Keratinocyte (primary cell): ENCODE results near the gene HTR2B. TPM values are rescaled to one million over a fixed set of nuclear protein-coding genes. Genes with fewer than 3 reads are reported as not detected.

Experiments used
- DNase-seq: peaks from one replicate; pipeline ENCODE4 v3.0.0-alpha.2; 2011; ENCODE audit warnings: low read depth, missing footprints, low spot score
- FAIRE-seq: peaks from 2 replicates; lab custom pipeline; 2011; peaks lifted over from hg19 to GRCh38; lab: Jason Lieb, UNC
- H2AFZ ChIP-seq: 2 replicates; pipeline ENCODE4 v1.6.0; 2012; ENCODE audit warnings: low read length, control low read depth, inconsistent platforms; ENCODE audit not compliant: control insufficient read depth
- H3K27ac ChIP-seq: 2 replicates; pipeline ENCODE4 v1.5.1; 2011; ENCODE audit warnings: low read length; ENCODE audit not compliant: control insufficient read depth, insufficient read depth
- H3K27me3 ChIP-seq: 3 replicates; pipeline ENCODE4 v1.6.0; 2011; ENCODE audit warnings: low read length; ENCODE audit not compliant: control insufficient read depth, insufficient read depth; ENCODE audit errors: extremely low read depth
- H3K36me3 ChIP-seq, 2 experiments: 2 replicates in 1 of 2; 3 replicates in 1 of 2; pipeline ENCODE4 v1.5.1; 2011; ENCODE audit warnings: low read length in 2 of 2, mild to moderate bottlenecking in 1 of 2; ENCODE audit not compliant: control insufficient read depth in 2 of 2, insufficient read depth in 2 of 2; ENCODE audit errors: extremely low read depth in 1 of 2
- H3K4me1 ChIP-seq: 3 replicates; pipeline ENCODE4 v1.5.1; 2011; ENCODE audit warnings: low read length; ENCODE audit not compliant: control insufficient read depth, insufficient read depth; ENCODE audit errors: extremely low read depth
- H3K4me2 ChIP-seq: 3 replicates; pipeline ENCODE4 v1.6.0; 2011; ENCODE audit warnings: low read depth, low read length; ENCODE audit not compliant: control insufficient read depth, insufficient read depth; ENCODE audit errors: extremely low read depth
- H3K4me3 ChIP-seq, 3 experiments: fragments of 200-600 bp in 1 of 3; sonication (generic) in 1 of 3; 2 replicates in 2 of 3; 3 replicates in 1 of 3; pipeline ENCODE4 v1.5.1; 2011 to 2016; ENCODE audit warnings: low read length in 3 of 3, mild to moderate bottlenecking in 3 of 3, control low read depth in 2 of 3, inconsistent platforms in 1 of 3, low read depth in 1 of 3, mixed read lengths in 1 of 3, mixed run types in 1 of 3, moderate library complexity in 1 of 3; ENCODE audit not compliant: control insufficient read depth in 2 of 3, insufficient read depth in 2 of 3; ENCODE audit errors: extremely low read depth in 1 of 3
- H3K79me2 ChIP-seq: 2 replicates; pipeline ENCODE4 v1.6.0; 2012; ENCODE audit warnings: low read length; ENCODE audit not compliant: control insufficient read depth, insufficient read depth
- H3K9ac ChIP-seq: 3 replicates; pipeline ENCODE4 v1.6.0; 2011; ENCODE audit warnings: low read length; ENCODE audit not compliant: control insufficient read depth, insufficient read depth; ENCODE audit errors: extremely low read depth
- H3K9me1 ChIP-seq: 3 replicates; pipeline ENCODE4 v1.6.0; 2011; ENCODE audit warnings: low read length; ENCODE audit not compliant: control insufficient read depth, insufficient read depth; ENCODE audit errors: extremely low read depth
- H3K9me3 ChIP-seq: 2 replicates; pipeline ENCODE4 v1.5.1; 2012; ENCODE audit warnings: low read depth, low read length; ENCODE audit not compliant: control insufficient read depth
- H4K20me1 ChIP-seq: 3 replicates; pipeline ENCODE4 v1.6.0; 2011; ENCODE audit warnings: low read length; ENCODE audit not compliant: control insufficient read depth, insufficient read depth; ENCODE audit errors: extremely low read depth
- EZH2 ChIP-seq: IDR thresholded peaks from one replicate; pipeline ENCODE4 v1.6.1; 2012; ENCODE audit warnings: inconsistent platforms, mild to moderate bottlenecking, low read length, moderate library complexity
- dilution Hi-C: fragments of 300-500 bp; cut with MboI; formaldehyde crosslinking; loops from one replicate; pipeline ENCODE4 v1.7.0; 2020; ENCODE audit warnings: low sequenced_read_pairs; ENCODE audit not compliant: extremely low pct_ligation_motif_present
- polyA minus RNA-seq, 3 experiments: library from RNA; depleted of rRNA, polyadenylated mRNA; stranded (reverse); fragments of >200 nt; gene quantifications; 1 replicate in 1 of 3; 2 replicates in 1 of 3; 3 replicates in 1 of 3; pipeline ENCODE4 v1.2.3, GENCODE V29; 2011
- polyA plus RNA-seq, 5 experiments: library from polyadenylated mRNA; depleted of rRNA in 3 of 5; stranded (reverse) in 3 of 5; stranded (forward) in 1 of 5; unstranded in 1 of 5; fragments of >200 nt; gene quantifications; 1 replicate in 1 of 5; 2 replicates in 3 of 5; 3 replicates in 1 of 5; pipeline versions ENCODE4 v1.2.1 to v1.2.3, GENCODE V29; 2011 to 2012; ENCODE audit warnings: missing spikeins in 2 of 5, low read depth in 1 of 5, low replicate concordance in 1 of 5
- TF ChIP-seq, protein P1 (sequence below), 3 experiments: IDR thresholded peaks in 1 of 3; conservative IDR thresholded peaks in 1 of 3; optimal IDR thresholded peaks in 1 of 3; 2 replicates in 2 of 3; 3 replicates in 1 of 3; pipeline versions ENCODE3 to v1.5.1; 2011; ENCODE audit warnings: low read length in 3 of 3, mild to moderate bottlenecking in 3 of 3, moderate library complexity in 2 of 3, control low read depth in 1 of 3, inconsistent platforms in 1 of 3; ENCODE audit not compliant: insufficient read depth in 2 of 3; ENCODE audit errors: extremely low read depth in 1 of 3

HTR2B gene
- polyA plus RNA-seq (not detected in 3 replicates), polyA minus RNA-seq (not detected in 3 replicates)
- polyA plus RNA-seq (2011; ENCODE audit: low read depth), result not detected
- not detected in 2 replicates for polyA plus RNA-seq (2011; cell fraction: cytosol; rRNA removed)
- polyA plus RNA-seq (2011; cell fraction: nucleus; rRNA removed), result not detected in 2 replicates
- 0.08 TPM in 1 of 2 replicates, not detected in the other for polyA plus RNA-seq (2012; ENCODE audit: low replicate concordance)
- not detected for polyA minus RNA-seq (2011; cell fraction: cytosol; rRNA and poly(A)+ RNA removed)
- polyA minus RNA-seq (2011; cell fraction: nucleus; rRNA and poly(A)+ RNA removed), result not detected in 2 replicates

GRCh38 chr2:231124838-231125568 lies at the start of gene HTR2B:
Gene HTR2B (minus strand): TSS chr2:231125042. CDS start chr2:231123764, 1,278 bp downstream.
- no peaks in the 10 kb centered on the region for H3K9me3 ChIP-seq
- H3K4me3 ChIP-seq, result no peak within 1 kb of the TSS
- FAIRE-seq (no peak), DNase-seq (no peak)
- H3K79me2 ChIP-seq, result peaks cover 2% of the 10 kb centered on the region
- no peak within 1 kb of the TSS for H3K4me2 ChIP-seq
- H3K4me1 ChIP-seq, result peaks cover 7% of the 10 kb centered on the region
- no peak within 1 kb of the TSS for H2AFZ ChIP-seq
- dilution Hi-C loops, result no loop called here
- no peaks in the 10 kb centered on the region for H3K36me3 ChIP-seq
- H3K9ac ChIP-seq, result no peak within 1 kb of the TSS
- H3K27ac ChIP-seq, result no peak within 1 kb of the TSS
- no peaks in the 10 kb centered on the region for H3K9me1 ChIP-seq
- H3K27me3 ChIP-seq, result no peaks in the 10 kb centered on the region
- no peak for TF ChIP-seq EZH2
- TF ChIP-seq, protein P1, sequence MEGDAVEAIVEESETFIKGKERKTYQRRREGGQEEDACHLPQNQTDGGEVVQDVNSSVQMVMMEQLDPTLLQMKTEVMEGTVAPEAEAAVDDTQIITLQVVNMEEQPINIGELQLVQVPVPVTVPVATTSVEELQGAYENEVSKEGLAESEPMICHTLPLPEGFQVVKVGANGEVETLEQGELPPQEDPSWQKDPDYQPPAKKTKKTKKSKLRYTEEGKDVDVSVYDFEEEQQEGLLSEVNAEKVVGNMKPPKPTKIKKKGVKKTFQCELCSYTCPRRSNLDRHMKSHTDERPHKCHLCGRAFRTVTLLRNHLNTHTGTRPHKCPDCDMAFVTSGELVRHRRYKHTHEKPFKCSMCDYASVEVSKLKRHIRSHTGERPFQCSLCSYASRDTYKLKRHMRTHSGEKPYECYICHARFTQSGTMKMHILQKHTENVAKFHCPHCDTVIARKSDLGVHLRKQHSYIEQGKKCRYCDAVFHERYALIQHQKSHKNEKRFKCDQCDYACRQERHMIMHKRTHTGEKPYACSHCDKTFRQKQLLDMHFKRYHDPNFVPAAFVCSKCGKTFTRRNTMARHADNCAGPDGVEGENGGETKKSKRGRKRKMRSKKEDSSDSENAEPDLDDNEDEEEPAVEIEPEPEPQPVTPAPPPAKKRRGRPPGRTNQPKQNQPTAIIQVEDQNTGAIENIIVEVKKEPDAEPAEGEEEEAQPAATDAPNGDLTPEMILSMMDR (optimal IDR thresholded peaks at IDR 0.05 in 1 of 3, IDR thresholded peaks at IDR 0.05 in 1 of 3, conservative IDR thresholded peaks at IDR 0.05 in 1 of 3; ENCODE audit: extremely low read depth in 1 of 3, insufficient read depth in 2 of 3, low read length in 3 of 3), result no peak
- H4K20me1 ChIP-seq, result no peaks in the 10 kb centered on the region

GRCh38 chr2:231174211-231174651 lies 49.4 kb upstream of the HTR2B start:
- no peak for DNase-seq
- TF ChIP-seq EZH2, result no peak
- TF ChIP-seq, protein P1 (optimal IDR thresholded peaks at IDR 0.05 in 1 of 3, IDR thresholded peaks at IDR 0.05 in 1 of 3, conservative IDR thresholded peaks at IDR 0.05 in 1 of 3; ENCODE audit: extremely low read depth in 1 of 3, insufficient read depth in 2 of 3, low read length in 3 of 3), result no peak
- H3K4me2 ChIP-seq, result no peak overlapping the region
- H3K9me1 ChIP-seq, result no peaks in the 10 kb centered on the region
- no peaks in the 10 kb centered on the region for H4K20me1 ChIP-seq
- no peaks in the 10 kb centered on the region for H3K9me3 ChIP-seq
- dilution Hi-C loops, result no loop called here
- no peaks in the 10 kb centered on the region for H3K27me3 ChIP-seq
- no peaks in the 10 kb centered on the region for H3K4me1 ChIP-seq
- H3K36me3 ChIP-seq, result peaks cover 0 to 8% of the 10 kb centered on the region in 2 experiments
- no peak overlapping the region for H3K9ac ChIP-seq
- no peak for FAIRE-seq
- no peak overlapping the region for H2AFZ ChIP-seq
- H3K27ac ChIP-seq, result no peak overlapping the region
- H3K79me2 ChIP-seq, result no peaks in the 10 kb centered on the region
- H3K4me3 ChIP-seq, result no peak overlapping the region
